H1 (cell line): ENCODE measurements around the gene SND1. TPM values are rescaled to one million over a fixed set of nuclear protein-coding genes. Genes with fewer than 3 reads are reported as not detected.

Source experiments
- CTCF ChIA-PET: fragments of 300-600 bp; sonication (Branson Sonifier 250); formaldehyde crosslinking; loops from one replicate; lab custom pipeline; 2021; ENCODE audit not compliant: partially characterized antibody; lab: Charles Lee
- POLR2A ChIA-PET: fragments of 300-600 bp; sonication (Branson Sonifier 250); formaldehyde crosslinking; loops from one replicate; lab custom pipeline; 2021; ENCODE audit warnings: inconsistent platforms; ENCODE audit not compliant: partially characterized antibody; lab: Charles Lee
- DNase-seq, 2 experiments: peaks; one replicate each; pipeline versions ENCODE4 v3.0.0 to v3.0.0-alpha.2; 2010 to 2022; ENCODE audit warnings: low spot score in 2 of 2, low read depth in 1 of 2, mixed read lengths in 1 of 2
- FAIRE-seq: peaks from 2 replicates; lab custom pipeline; 2011; peaks lifted over from hg19 to GRCh38; lab: Jason Lieb, UNC
- H2AFZ ChIP-seq: 2 replicates; pipeline ENCODE4 v1.8.1; 2012; ENCODE audit warnings: low read length, inconsistent platforms
- H2AK5ac ChIP-seq: 2 replicates; pipeline ENCODE4 v1.6.1; 2013; ENCODE audit warnings: low read depth, low read length
- H2BK120ac ChIP-seq: replicated peaks from 2 replicates; pipeline ENCODE3; 2013; ENCODE audit warnings: low read depth, low read length, inconsistent platforms
- H2BK12ac ChIP-seq: 2 replicates; pipeline ENCODE4 v1.6.1; 2013; ENCODE audit warnings: low read depth, low read length
- H2BK15ac ChIP-seq: 2 replicates; pipeline ENCODE4 v1.6.1; 2013; ENCODE audit warnings: low read length
- H2BK20ac ChIP-seq: 2 replicates; pipeline ENCODE4 v1.6.1; 2013; ENCODE audit warnings: low read length
- H2BK5ac ChIP-seq: 2 replicates; pipeline ENCODE4 v1.6.1; 2013; ENCODE audit warnings: low read depth, low read length
- H3K14ac ChIP-seq: 2 replicates; pipeline ENCODE4 v1.6.1; 2013; ENCODE audit warnings: inconsistent platforms; ENCODE audit not compliant: insufficient read length
- H3K18ac ChIP-seq: 2 replicates; pipeline ENCODE4 v1.6.1; 2013; ENCODE audit warnings: low read length; ENCODE audit errors: extremely low read depth
- H3K23ac ChIP-seq: 2 replicates; pipeline ENCODE4 v1.6.1; 2013; ENCODE audit warnings: inconsistent platforms; ENCODE audit not compliant: insufficient read length
- H3K23me2 ChIP-seq: 2 replicates; pipeline ENCODE4 v1.6.1; 2013; ENCODE audit warnings: low read depth, low read length
- H3K27ac ChIP-seq: 2 replicates; pipeline ENCODE4 v1.6.1; 2011; ENCODE audit warnings: low read depth, low read length, inconsistent platforms
- H3K27me3 ChIP-seq, 4 experiments: replicated peaks in 1 of 4; 1 replicate in 1 of 4; 2 replicates in 3 of 4; pipeline versions ENCODE4 v1.6.1 to v1.8.1; 2011 to 2013; ENCODE audit warnings: low read length in 3 of 4, mild to moderate bottlenecking in 3 of 4, inconsistent platforms in 2 of 4, mixed read lengths in 2 of 4, moderate library complexity in 1 of 4; ENCODE audit not compliant: control insufficient read depth in 3 of 4, insufficient read depth in 3 of 4; ENCODE audit errors: extremely low read depth in 1 of 4
- H3K36me3 ChIP-seq, 4 experiments: 2 replicates each; pipeline versions ENCODE4 v1.6.1 to v1.8.1; 2011 to 2013; ENCODE audit warnings: mild to moderate bottlenecking in 4 of 4, low read length in 3 of 4, moderate library complexity in 2 of 4, control low read depth in 1 of 4, inconsistent platforms in 1 of 4; ENCODE audit not compliant: insufficient read depth in 4 of 4, control insufficient read depth in 2 of 4
- H3K4ac ChIP-seq: replicated peaks from 2 replicates; pipeline ENCODE3; 2013; ENCODE audit warnings: low read length, low read depth, mixed read lengths, inconsistent platforms; ENCODE audit not compliant: insufficient read length
- H3K4me1 ChIP-seq, 4 experiments: replicated peaks in 1 of 4; 1 replicate in 1 of 4; 2 replicates in 3 of 4; pipeline versions ENCODE4 v1.6.1 to v1.8.1; 2011 to 2013; ENCODE audit warnings: low read length in 3 of 4, inconsistent platforms in 2 of 4, mixed read lengths in 1 of 4; ENCODE audit not compliant: insufficient read depth in 4 of 4, control insufficient read depth in 3 of 4
- H3K4me2 ChIP-seq, 2 experiments: 2 replicates each; pipeline versions ENCODE4 v1.6.1 to v1.8.1; 2011 to 2013; ENCODE audit warnings: low read depth in 2 of 2, low read length in 2 of 2, control low read depth in 1 of 2, inconsistent platforms in 1 of 2, mild to moderate bottlenecking in 1 of 2; ENCODE audit not compliant: insufficient read depth in 1 of 2
- H3K4me3 ChIP-seq, 4 experiments: fragments of 200-600, 300-600 bp in 1 of 4; sonication (generic), shearing (Covaris generic), sonication (Bioruptor Twin) in 1 of 4; 2 replicates each; pipeline versions ENCODE4 v1.5.1 to v1.8.1; 2011 to 2016; ENCODE audit warnings: low read length in 4 of 4, low read depth in 3 of 4, control low read depth in 2 of 4, inconsistent platforms in 2 of 4, mild to moderate bottlenecking in 2 of 4, mixed read lengths in 1 of 4, moderate library complexity in 1 of 4; ENCODE audit not compliant: insufficient read depth in 2 of 4; ENCODE audit errors: extremely low read depth in 1 of 4
- H3K56ac ChIP-seq: replicated peaks from 2 replicates; pipeline ENCODE3; 2013; ENCODE audit warnings: low read depth, mild to moderate bottlenecking, mixed read lengths, low read length, inconsistent platforms; ENCODE audit not compliant: insufficient read length
- H3K79me1 ChIP-seq: 2 replicates; pipeline ENCODE4 v1.6.1; 2013; ENCODE audit warnings: low read depth, low read length, control low read depth
- H3K79me2 ChIP-seq, 2 experiments: 2 replicates each; pipeline versions ENCODE4 v1.6.1 to v1.8.1; 2012 to 2013; ENCODE audit warnings: low read length in 2 of 2, mild to moderate bottlenecking in 2 of 2, inconsistent platforms in 1 of 2; ENCODE audit not compliant: insufficient read depth in 2 of 2, control insufficient read depth in 1 of 2
- H3K9ac ChIP-seq, 4 experiments: replicated peaks in 1 of 4; 1 replicate in 1 of 4; 2 replicates in 3 of 4; pipeline versions ENCODE4 v1.6.1 to v1.8.1; 2011 to 2013; ENCODE audit warnings: low read depth in 3 of 4, low read length in 3 of 4, control low read depth in 2 of 4, mild to moderate bottlenecking in 2 of 4, moderate library complexity in 2 of 4, inconsistent platforms in 1 of 4; ENCODE audit errors: extremely low read depth in 1 of 4
- H3K9me3 ChIP-seq, 2 experiments: 2 replicates each; pipeline versions ENCODE4 v1.6.1 to v1.8.1; 2012 to 2013; ENCODE audit warnings: mild to moderate bottlenecking in 2 of 2, moderate library complexity in 2 of 2, control low read depth in 1 of 2, inconsistent platforms in 1 of 2, low read depth in 1 of 2, low read length in 1 of 2, mixed read lengths in 1 of 2; ENCODE audit not compliant: insufficient read depth in 2 of 2
- H4K20me1 ChIP-seq, 2 experiments: replicated peaks in 1 of 2; 2 replicates each; pipeline versions ENCODE3 to v1.8.1; 2011 to 2013; ENCODE audit warnings: inconsistent platforms in 2 of 2, low read length in 2 of 2, mild to moderate bottlenecking in 1 of 2; ENCODE audit not compliant: insufficient read depth in 2 of 2, control insufficient read depth in 1 of 2
- H4K5ac ChIP-seq: 2 replicates; pipeline ENCODE4 v1.6.1; 2013; ENCODE audit warnings: low read length, low read depth, mixed read lengths, inconsistent platforms; ENCODE audit not compliant: insufficient read length
- H4K8ac ChIP-seq: 2 replicates; pipeline ENCODE4 v1.8.0; 2013; ENCODE audit warnings: mild to moderate bottlenecking, moderate library complexity, low read length, inconsistent platforms; ENCODE audit not compliant: insufficient read depth; ENCODE audit errors: extremely low read depth
- H4K91ac ChIP-seq: replicated peaks from 2 replicates; pipeline ENCODE3; 2013; ENCODE audit warnings: low read length, mixed read lengths, inconsistent platforms; ENCODE audit not compliant: insufficient read length
- CBX5 ChIP-seq: fragments of 300-800, 300-1000 bp; sonication (generic); IDR thresholded peaks from 2 replicates; pipeline ENCODE4 v1.7.1; 2016; ENCODE audit warnings: antibody characterized with exemption, low read length, low read depth
- CEBPB ChIP-seq: IDR thresholded peaks from 2 replicates; pipeline ENCODE4 v1.6.1; 2012; ENCODE audit warnings: low read depth, low read length
- E2F6 ChIP-seq: IDR thresholded peaks from 2 replicates; pipeline ENCODE4 v1.6.1; 2012; ENCODE audit warnings: inconsistent platforms
- EP300 ChIP-seq, 2 experiments: IDR thresholded peaks; 1 replicate in 1 of 2; 2 replicates in 1 of 2; pipeline ENCODE4 v1.6.1; 2011 to 2012; ENCODE audit warnings: low read depth in 2 of 2, low read length in 2 of 2, mild to moderate bottlenecking in 2 of 2, borderline replicate concordance in 1 of 2, inconsistent platforms in 1 of 2, moderate library complexity in 1 of 2
- FOSL1 ChIP-seq: IDR thresholded peaks from 2 replicates; pipeline ENCODE4 v1.6.1; 2011; ENCODE audit warnings: mild to moderate bottlenecking, low read depth, low read length, moderate library complexity; ENCODE audit not compliant: insufficient read depth
- GABPA ChIP-seq: IDR thresholded peaks from 2 replicates; pipeline ENCODE4 v1.6.1; 2011; ENCODE audit warnings: mild to moderate bottlenecking, low read length, moderate library complexity, borderline replicate concordance; ENCODE audit not compliant: insufficient read depth
- HDAC6 ChIP-seq: IDR thresholded peaks from one replicate; pipeline ENCODE4 v1.7.1; 2012; ENCODE audit warnings: low read depth, mild to moderate bottlenecking, inconsistent platforms, low read length, moderate library complexity
- MAFK ChIP-seq: IDR thresholded peaks from 2 replicates; pipeline ENCODE4 v1.6.1; 2012; ENCODE audit warnings: low read depth, mild to moderate bottlenecking, improper control_type of control experiment, low read length
- SP2 ChIP-seq: IDR thresholded peaks from 2 replicates; pipeline ENCODE4 v1.6.1; 2012; ENCODE audit warnings: mild to moderate bottlenecking, low read length, inconsistent platforms
- SP4 ChIP-seq: IDR thresholded peaks from 2 replicates; pipeline ENCODE4 v1.6.1; 2012; ENCODE audit warnings: low read length, inconsistent platforms
- TAF7 ChIP-seq: optimal IDR thresholded peaks from 2 replicates; pipeline ENCODE3; 2011; ENCODE audit warnings: low read depth, mild to moderate bottlenecking, inconsistent platforms, low read length, moderate library complexity, borderline replicate concordance
- TEAD4 ChIP-seq: IDR thresholded peaks from 2 replicates; pipeline ENCODE4 v1.6.1; 2012; ENCODE audit warnings: low read depth, low read length, inconsistent platforms, mixed read lengths
- YY1 ChIP-seq: IDR thresholded peaks from 2 replicates; pipeline ENCODE4 v1.6.1; 2011; ENCODE audit warnings: low read depth, mild to moderate bottlenecking, low read length
- WGBS, 2 experiments: shearing (Covaris generic) in 1 of 2; methylation state at CpG; one replicate each; pipeline versions ENCODE4 v1.1.6 to v1.1.7; 2013 to 2015; ENCODE audit warnings: low lambda C conversion rate in 2 of 2, mixed read lengths in 2 of 2, inconsistent platforms in 1 of 2, low coverage in 1 of 2, missing lambda C conversion rate in 1 of 2; ENCODE audit not compliant: insufficient replicate concordance in 2 of 2, insufficient coverage in 1 of 2, insufficient read length in 1 of 2; ENCODE audit errors: extremely low coverage in 1 of 2, missing lambda C conversion rate in 1 of 2; 5-methylcytosine and 5-hydroxymethylcytosine counted together
- polyA plus RNA-seq, 7 experiments: library from polyadenylated mRNA; depleted of rRNA in 3 of 7; stranded (reverse) in 5 of 7; unstranded in 2 of 7; fragments of >200 nt in 5 of 7; fragments of 200-250 nt in 2 of 7; gene quantifications; 1 replicate in 5 of 7; 2 replicates in 1 of 7; 4 replicates in 1 of 7; pipeline versions ENCODE4 v1.2.1 to v1.2.3, GENCODE V29; 2011 to 2013; ENCODE audit warnings: missing spikeins in 2 of 7, mixed read lengths in 2 of 7
- total RNA-seq: library from RNA; stranded (reverse); fragmentation: NEBNext Ultra II Directional; extraction: Animal tissue kit (Norgen Biotek cat#: 25700); gene quantifications from 2 replicates; pipeline ENCODE4 v1.2.1, GENCODE V29; 2021

SND1 gene
- total and polyA plus RNA-seq, 2 of the 8 experiments (the other 6 are each of a cell fraction or from before 2014, with no cell fraction given) = 122 to 290 TPM

- Histone ChIP-seq H3K23me2 (no peaks in the 10 kb centered on the region), H3K36me3 (no peaks in the 10 kb centered on the region), H2BK12ac (no peak overlapping the region), H4K8ac (no peak overlapping the region), H3K27ac (no peak overlapping the region), H3K79me2 (peaks cover 0 to 16% of the 10 kb centered on the region in 2 experiments; a peak in 1 of 4 replicates), H3K9me3 (no peaks in the 10 kb centered on the region), H3K14ac (no peak overlapping the region), H3K27me3 (no peaks in the 10 kb centered on the region), H3K9ac (no peak overlapping the region), H2AFZ (no peak overlapping the region), H2BK120ac (no peak overlapping the region), H4K20me1 (peaks cover 2 to 7% of the 10 kb centered on the region in 2 experiments), H3K18ac (no peak overlapping the region), H2AK5ac (no peak overlapping the region), H3K23ac (no peak overlapping the region), H2BK20ac (no peak overlapping the region), H2BK15ac (no peak overlapping the region), H3K79me1 (no peaks in the 10 kb centered on the region; the same call in 1 of the 2 replicates), H3K4me1 (peaks cover 11 to 42% (median 21%) of the 10 kb centered on the region in 4 experiments; a peak in 6 of 7 replicates), H2BK5ac (no peak overlapping the region), H4K5ac (no peak overlapping the region), H3K56ac (no peak overlapping the region), H3K4me3 (no peak overlapping the region), H3K4me2 (no peak overlapping the region), H3K4ac (no peak overlapping the region), H4K91ac (no peak overlapping the region)
- CTCF ChIA-PET = no interaction called here
- no peak for DNase-seq
- POLR2A ChIA-PET = no interaction called here
- 90% methylated on average over 4 of the region's 4 CpGs; no CpG with 5 or more reads in 1 of the 2 experiments for WGBS, 2 experiments
- FAIRE-seq = no peak
- TF ChIP-seq E2F6 (no peak), TEAD4 (no peak), TAF7 (no peak), SP4 (no peak), GABPA (no peak), CEBPB (no peak), HDAC6 (no peak), YY1 (no peak), SP2 (no peak), FOSL1 (no peak), CBX5 (no peak), MAFK (no peak), EP300 (IDR thresholded peaks at IDR 0.05; ENCODE audit: borderline replicate concordance in 1 of 2, low read depth in 2 of 2, low read length in 2 of 2) (no peak)
Observed at GRCh38 chr7:127897704-127898454, 245.9 kb downstream of the SND1 start.
